NCI-H2029 (cell line): Measurements from ENCODE around the gene CTNND2.

Source experiments
- DNase-seq: peaks from one replicate; lab custom pipeline; 2025; lab: John Stamatoyannopoulos, UW

The CTNND2 gene

GRCh38 chr5:11780641-11781345 lies 123.5 kb downstream of the CTNND2 start:
- DNase-seq: no peak

DNA sequence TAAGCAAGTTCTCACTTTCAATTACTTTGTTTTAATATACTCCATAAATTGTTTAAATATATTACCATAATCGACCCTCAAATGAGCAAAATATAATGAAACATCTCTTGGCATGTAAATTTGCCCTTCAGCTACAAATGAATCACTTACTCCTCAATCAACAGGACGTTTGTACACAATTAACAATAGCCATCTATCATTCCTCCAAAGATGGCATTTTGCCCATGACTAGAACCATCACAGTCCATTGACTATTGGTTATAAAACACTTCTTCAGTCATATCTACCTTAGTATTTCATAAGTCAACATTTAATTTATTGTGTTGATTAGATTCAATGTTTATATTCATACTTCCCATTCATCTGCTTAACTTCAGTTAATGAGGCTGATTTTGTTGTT lies 127.2 kb downstream of the CTNND2 start:
- no peak for DNase-seq

GRCh38 chr5:11770310-11770709 lies 133.9 kb downstream of the CTNND2 start:
- DNase-seq: no peak

- DNase-seq: no peak
These were observed 143.2 kb downstream of the CTNND2 start for GRCh38 chr5:11760934-11761603.

DNA sequence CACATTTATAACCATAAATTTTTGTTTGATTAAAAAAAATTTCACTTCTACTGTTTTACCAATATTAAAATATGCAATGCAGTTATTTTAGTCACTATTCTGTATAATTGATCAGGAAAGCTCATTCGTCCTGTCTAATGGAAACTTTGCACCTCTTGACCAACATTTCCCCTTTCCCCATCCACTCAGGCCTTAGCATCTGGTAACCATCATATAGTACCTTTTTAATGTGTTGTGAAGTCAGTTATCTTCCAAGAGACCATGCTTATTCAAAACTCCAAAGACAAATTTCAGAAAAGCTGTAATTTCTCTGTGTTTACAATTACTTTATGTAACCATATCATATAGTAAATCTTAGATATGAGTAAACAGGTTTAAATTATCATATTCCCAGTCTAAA lies 145.9 kb downstream of the CTNND2 start:
- no peak for DNase-seq

GRCh38 chr5:11757661-11758060 lies 146.6 kb downstream of the CTNND2 start:
- no peak for DNase-seq

- no peak for DNase-seq
These were observed 167.2 kb downstream of the CTNND2 start for GRCh38 chr5:11737010-11737409.

- DNase-seq: no peak
These were observed 169.9 kb downstream of the CTNND2 start for GRCh38 chr5:11734369-11734768.

- no peak for DNase-seq
These were observed 170.4 kb downstream of the CTNND2 start for GRCh38 chr5:11733840-11734192.

DNA sequence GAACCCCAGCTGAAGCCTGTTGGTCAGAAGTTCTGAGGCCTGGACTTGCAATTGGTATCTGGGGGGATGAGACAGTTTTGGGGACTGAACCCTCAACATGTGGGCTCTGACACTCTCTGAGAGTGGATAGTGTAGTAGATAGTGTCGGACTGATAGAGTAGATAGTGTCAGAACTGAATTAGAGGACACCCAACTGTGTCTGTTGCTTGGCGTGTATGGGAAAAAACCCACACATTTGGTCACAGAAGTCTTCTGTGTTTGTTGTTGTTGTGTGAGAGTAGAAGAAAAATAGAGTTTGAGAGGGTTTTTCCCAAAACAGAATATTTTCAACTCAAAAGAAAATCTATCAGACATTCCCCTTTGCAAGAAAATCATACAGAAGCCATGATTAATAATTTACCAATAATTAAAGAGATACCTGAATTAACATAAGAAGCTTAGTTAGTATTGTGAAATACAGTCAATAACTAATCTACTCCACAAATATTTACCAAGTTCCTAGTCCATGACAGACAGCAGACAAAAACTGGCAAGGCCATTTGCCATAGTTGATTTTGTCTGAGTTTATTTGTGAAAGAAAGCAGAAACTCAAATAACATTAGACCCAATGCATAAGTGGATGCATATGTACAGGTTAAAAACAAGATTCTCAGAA lies 170.9 kb downstream of the CTNND2 start:
- DNase-seq: no peak

GRCh38 chr5:11724940-11725339 lies 179.3 kb downstream of the CTNND2 start:
- no peak for DNase-seq

DNA sequence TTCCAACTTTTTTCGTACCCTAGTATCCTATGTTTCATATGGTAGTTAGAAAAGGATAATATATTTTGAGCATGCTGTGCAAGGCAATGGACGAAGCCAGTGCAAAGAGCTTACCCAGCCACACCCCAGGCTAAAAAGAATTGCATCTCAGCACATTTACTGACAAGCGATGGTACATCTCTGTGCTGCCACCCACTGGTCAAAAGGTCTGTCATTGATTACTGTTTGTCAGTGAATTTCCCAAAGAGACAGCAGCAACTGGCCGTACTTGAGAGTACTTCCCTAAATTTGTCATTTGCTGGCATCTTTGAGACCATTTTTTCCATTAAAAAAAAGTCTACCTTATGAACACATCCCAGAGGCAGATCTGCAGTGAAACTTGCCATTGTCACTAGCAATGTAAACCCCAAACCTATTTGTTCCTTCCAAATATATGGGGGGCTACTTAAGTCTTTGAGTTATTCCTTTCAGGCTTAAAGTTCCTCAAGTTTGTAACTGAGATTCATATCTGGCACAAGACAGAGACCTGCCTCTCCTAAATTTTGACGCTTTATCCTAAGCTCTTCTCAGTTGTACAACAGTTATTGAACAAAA lies 184.3 kb downstream of the CTNND2 start:
- no peak for DNase-seq

DNA sequence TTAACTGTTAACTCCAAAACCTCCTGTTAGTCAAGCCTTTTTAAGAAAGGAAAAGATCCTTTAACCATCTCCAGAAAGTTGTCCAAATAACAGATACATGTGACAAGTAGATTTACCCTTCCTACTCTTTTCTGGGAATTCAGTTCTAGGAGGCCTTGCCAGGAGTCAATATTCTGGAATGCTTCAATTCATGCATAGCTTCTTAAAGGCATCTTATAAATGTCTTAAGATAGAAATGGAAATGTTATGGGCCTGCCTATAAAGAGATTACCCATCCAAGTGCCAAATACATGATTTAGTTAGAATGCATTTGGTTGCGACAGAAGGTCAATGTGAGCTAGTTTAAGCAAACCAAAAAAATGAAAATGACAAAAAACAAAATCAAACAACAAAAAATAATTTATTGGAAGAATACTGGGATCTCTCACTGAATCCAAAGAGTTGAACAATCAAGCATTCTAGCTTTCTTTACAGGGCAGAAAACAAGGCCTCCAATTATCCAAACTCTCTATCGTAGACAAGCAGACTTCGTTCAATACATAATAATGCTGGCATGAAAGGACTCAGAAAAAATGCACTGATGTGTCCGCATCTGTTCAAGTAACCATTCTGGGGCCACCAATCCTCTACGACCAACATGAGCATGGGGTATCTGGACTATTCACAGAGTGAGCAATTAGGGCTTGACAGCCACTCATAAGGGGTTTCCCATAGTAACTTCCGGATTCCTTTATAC lies 188.6 kb downstream of the CTNND2 start:
- no peak for DNase-seq

DNA sequence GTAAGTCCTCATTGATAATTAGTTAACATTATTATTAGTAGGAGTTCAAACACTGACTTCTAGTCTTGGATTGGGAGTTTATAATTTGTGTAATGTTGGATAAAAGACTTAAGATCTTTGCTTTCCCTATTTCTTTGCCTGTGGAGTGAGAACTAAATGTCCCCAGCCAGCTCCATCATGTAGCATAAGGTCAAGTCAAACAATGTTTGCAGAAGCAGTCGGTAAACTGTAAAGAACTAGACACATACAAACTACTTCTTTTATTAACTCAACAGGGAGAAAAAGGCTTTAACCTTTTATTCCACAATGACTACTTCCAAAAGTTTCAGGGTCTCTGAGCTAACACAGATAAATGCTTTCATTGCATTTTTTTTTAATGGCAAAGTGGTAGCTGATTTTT lies 192.3 kb downstream of the CTNND2 start:
- no peak for DNase-seq

GRCh38 chr5:11709021-11709420 lies 195.2 kb downstream of the CTNND2 start:
- DNase-seq: no peak

DNA sequence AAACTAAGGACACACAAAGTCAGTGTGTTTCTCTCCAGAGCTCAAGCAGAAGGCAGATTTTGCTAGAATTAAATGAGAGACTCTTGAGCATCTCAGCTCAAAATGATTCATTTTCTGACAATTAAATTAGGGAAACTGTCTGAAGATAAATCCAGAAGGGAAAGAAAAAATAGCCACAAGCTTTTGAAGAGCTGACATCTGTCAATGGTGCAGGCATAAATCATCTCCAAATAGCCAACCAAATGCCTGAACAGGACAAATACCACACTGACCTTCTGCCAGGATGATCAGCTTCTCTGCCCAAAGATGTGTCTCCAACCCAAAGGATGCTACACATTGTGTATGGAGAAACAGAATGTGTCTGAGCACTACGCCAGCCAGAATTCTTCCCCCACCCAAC lies 199.3 kb downstream of the CTNND2 start:
- no peak for DNase-seq

GRCh38 chr5:11700391-11700790 lies 203.9 kb downstream of the CTNND2 start:
- DNase-seq: no peak

- no peak for DNase-seq
These were observed 211.6 kb downstream of the CTNND2 start for GRCh38 chr5:11692636-11693035.

DNA sequence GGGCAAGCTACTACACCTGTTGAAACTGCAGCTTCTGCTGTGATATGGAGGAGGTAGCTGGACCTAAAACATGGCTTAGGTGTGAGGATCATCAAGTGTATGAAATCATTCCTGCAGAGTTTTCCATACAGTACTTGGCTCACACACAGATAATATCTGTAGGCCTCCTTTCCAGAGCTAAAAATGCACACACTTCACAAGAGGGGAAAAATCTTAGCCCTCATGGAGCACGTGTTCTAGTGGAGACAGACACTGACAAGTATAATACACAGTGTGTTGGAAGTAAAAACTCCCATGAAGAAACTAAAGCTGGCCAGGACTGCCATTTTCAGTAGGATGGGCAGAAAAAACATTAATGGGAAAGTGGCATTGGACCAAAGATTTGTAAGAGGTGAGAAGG lies 216.7 kb downstream of the CTNND2 start:
- no peak for DNase-seq

- no peak for DNase-seq
These were observed 219.6 kb downstream of the CTNND2 start for GRCh38 chr5:11684607-11685006.

GRCh38 chr5:11683666-11684065 lies 220.6 kb downstream of the CTNND2 start:
- DNase-seq: no peak

DNA sequence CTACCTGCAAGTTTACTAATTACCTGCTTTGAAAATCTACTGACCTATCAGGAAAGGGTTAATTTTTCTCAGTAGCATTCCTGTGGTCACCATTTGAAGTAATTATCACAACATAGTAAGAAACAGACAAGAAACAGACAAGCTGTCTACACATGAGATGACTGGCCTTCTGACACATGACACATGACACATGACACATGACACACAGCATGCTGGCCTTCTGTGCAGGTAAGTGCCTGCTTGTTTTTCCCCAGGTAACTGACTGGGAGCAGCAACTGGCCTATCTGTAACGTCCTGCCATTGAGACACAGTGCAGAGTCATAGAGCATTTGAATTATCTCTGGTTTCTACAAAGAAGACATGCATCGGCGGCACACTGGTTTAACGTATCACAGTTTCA lies 222.4 kb downstream of the CTNND2 start:
- DNase-seq: no peak
